Fibroblast of lung (primary cell): ENCODE measurements around the gene DOCK3. TPM values are rescaled to one million over a fixed set of nuclear protein-coding genes. Genes with fewer than 3 reads are reported as not detected.
"Not testable (repeated sequence)": the region's sequence is repeated elsewhere in the genome, so short reads cannot be mapped to it uniquely, and the experiment has no call there.

Experiments used
- DNase-seq, 2 donors: peaks; one replicate each; pipeline versions ENCODE4 v3.0.0 to v3.0.0-alpha.2; 2010; ENCODE audit warnings: low read depth in 2 of 2
- H2AFZ ChIP-seq: 2 replicates; pipeline ENCODE4 v1.5.1; 2012; ENCODE audit warnings: low read length, control low read depth, inconsistent platforms
- H3K27ac ChIP-seq: 2 replicates; pipeline ENCODE4 v1.5.1; 2011; ENCODE audit warnings: low read length, control low read depth; ENCODE audit not compliant: insufficient read depth
- H3K27me3 ChIP-seq: 2 replicates; pipeline ENCODE4 v1.5.1; 2011; ENCODE audit warnings: mild to moderate bottlenecking, low read length; ENCODE audit not compliant: control insufficient read depth, insufficient read depth
- H3K36me3 ChIP-seq: 2 replicates; pipeline ENCODE4 v1.5.1; 2011; ENCODE audit warnings: low read length; ENCODE audit not compliant: control insufficient read depth, insufficient read depth
- H3K4me1 ChIP-seq: 2 replicates; pipeline ENCODE4 v1.5.1; 2011; ENCODE audit warnings: low read length; ENCODE audit not compliant: control insufficient read depth, insufficient read depth; ENCODE audit errors: extremely low read depth
- H3K4me2 ChIP-seq: 2 replicates; pipeline ENCODE4 v1.5.1; 2011; ENCODE audit warnings: low read length, control low read depth; ENCODE audit not compliant: insufficient read depth; ENCODE audit errors: extremely low read depth
- H3K4me3 ChIP-seq, 4 experiments: fragments of 200-600 bp in 1 of 4; sonication (generic) in 1 of 4; replicated peaks in 1 of 4; 2 replicates each; pipeline ENCODE4 v1.5.1; 2011 to 2016; ENCODE audit warnings: low read length in 4 of 4, low read depth in 3 of 4, mild to moderate bottlenecking in 3 of 4, control low read depth in 2 of 4, inconsistent platforms in 1 of 4, mixed read lengths in 1 of 4; ENCODE audit not compliant: insufficient read depth in 1 of 4; ENCODE audit errors: control extremely low read depth in 1 of 4
- H3K79me2 ChIP-seq: 2 replicates; pipeline ENCODE4 v1.5.1; 2012; ENCODE audit warnings: mild to moderate bottlenecking, low read length, inconsistent platforms; ENCODE audit not compliant: control insufficient read depth, insufficient read depth
- H3K9ac ChIP-seq: 2 replicates; pipeline ENCODE4 v1.5.1; 2011; ENCODE audit warnings: mild to moderate bottlenecking, low read length, control low read depth; ENCODE audit not compliant: insufficient read depth
- H3K9me3 ChIP-seq: 2 replicates; pipeline ENCODE4 v1.5.1; 2012; ENCODE audit warnings: low read depth, low read length; ENCODE audit not compliant: control insufficient read depth, insufficient read depth
- H4K20me1 ChIP-seq: 2 replicates; pipeline ENCODE4 v1.5.1; 2011; ENCODE audit warnings: low read length; ENCODE audit not compliant: control insufficient read depth, insufficient read depth; ENCODE audit errors: extremely low read depth
- CTCF ChIP-seq, 2 donors: IDR thresholded peaks in 1 of 2; conservative IDR thresholded peaks in 1 of 2; 1 replicate in 1 of 2; 2 replicates in 1 of 2; pipeline ENCODE4 v1.5.1; 2011 to 2012; ENCODE audit warnings: low read length in 2 of 2, control low read depth in 1 of 2, inconsistent platforms in 1 of 2, low read depth in 1 of 2, mild to moderate bottlenecking in 1 of 2
- EZH2 ChIP-seq: IDR thresholded peaks from 2 replicates; pipeline ENCODE4 v1.5.1; 2012; ENCODE audit warnings: low read length, control low read depth, mild to moderate bottlenecking; ENCODE audit errors: missing control alignments
- polyA plus RNA-seq, 2 donors: library from polyadenylated mRNA; depleted of rRNA in 1 of 2; stranded (reverse) in 1 of 2; unstranded in 1 of 2; fragments of >200 nt; gene quantifications; 2 replicates each; pipeline ENCODE4 v1.2.1, GENCODE V29; 2011 to 2012; ENCODE audit warnings: missing spikeins in 1 of 2
- total RNA-seq: library from RNA; depleted of rRNA; stranded (reverse); fragments of >200 nt; gene quantifications from 2 replicates; pipeline ENCODE4 v1.2.1, GENCODE V29; 2014

The DOCK3 gene
- total and polyA plus RNA-seq, 2 donors (not counting 1 experiment from before 2014, with no cell fraction given) = 0.07 to 0.17 TPM

- no peaks in the 10 kb centered on the region for H3K27me3 ChIP-seq
- no peak overlapping the region for H3K4me2 ChIP-seq
- no peaks in the 10 kb centered on the region for H3K4me1 ChIP-seq
- no peaks in the 10 kb centered on the region for H3K36me3 ChIP-seq
- H3K4me3 ChIP-seq = no peak overlapping the region
- TF ChIP-seq EZH2 = no peak
- no peak for TF ChIP-seq CTCF (conservative IDR thresholded peaks at IDR 0.05 in 1 of 2, IDR thresholded peaks at IDR 0.05 in 1 of 2; ENCODE audit: low read depth in 1 of 2, low read length in 2 of 2)
- no peaks in the 10 kb centered on the region for H4K20me1 ChIP-seq
- H3K27ac ChIP-seq = no peak overlapping the region
- no peak overlapping the region for H3K9ac ChIP-seq
- H2AFZ ChIP-seq = no peak overlapping the region
- no peaks in the 10 kb centered on the region for H3K9me3 ChIP-seq
- no peak for DNase-seq
- no peaks in the 10 kb centered on the region for H3K79me2 ChIP-seq
These were observed 13.2 kb downstream of the DOCK3 start for GRCh38 chr3:50687916-50688315.

GRCh38 chr3:50688602-50689001 is 13.9 kb downstream of the DOCK3 start:
- not testable (repeated sequence) for H3K27ac ChIP-seq, H3K36me3 ChIP-seq, H4K20me1 ChIP-seq, H3K4me1 ChIP-seq, H3K27me3 ChIP-seq, H2AFZ ChIP-seq, DNase-seq, H3K4me3 ChIP-seq, H3K9ac ChIP-seq, H3K9me3 ChIP-seq, H3K79me2 ChIP-seq, H3K4me2 ChIP-seq

- H3K9ac ChIP-seq = no peak overlapping the region
- TF ChIP-seq EZH2 (no peak), CTCF (conservative IDR thresholded peaks at IDR 0.05 in 1 of 2, IDR thresholded peaks at IDR 0.05 in 1 of 2; ENCODE audit: low read depth in 1 of 2, low read length in 2 of 2) (no peak)
- no peak overlapping the region for H3K4me3 ChIP-seq
- H3K27ac ChIP-seq = no peak overlapping the region
- no peaks in the 10 kb centered on the region for H3K79me2 ChIP-seq
- H3K36me3 ChIP-seq = no peaks in the 10 kb centered on the region
- no peaks in the 10 kb centered on the region for H3K27me3 ChIP-seq
- no peak overlapping the region for H3K4me2 ChIP-seq
- no peaks in the 10 kb centered on the region for H4K20me1 ChIP-seq
- H3K4me1 ChIP-seq = no peaks in the 10 kb centered on the region
- no peaks in the 10 kb centered on the region for H3K9me3 ChIP-seq
- DNase-seq = no peak
- no peak overlapping the region for H2AFZ ChIP-seq
These were observed 14.8 kb downstream of the DOCK3 start for GRCh38 chr3:50689558-50689957.

- TF ChIP-seq CTCF (conservative IDR thresholded peaks at IDR 0.05 in 1 of 2, IDR thresholded peaks at IDR 0.05 in 1 of 2; ENCODE audit: low read depth in 1 of 2, low read length in 2 of 2) (no peak), EZH2 (no peak)
- Histone ChIP-seq H2AFZ (no peak overlapping the region), H3K4me1 (no peaks in the 10 kb centered on the region)
These were observed 20.3 kb downstream of the DOCK3 start for GRCh38 chr3:50695031-50695430.

More at GRCh38 chr3:50695031-50695430, 20.3 kb downstream of the DOCK3 start:
- DNase-seq = no peak
- no peaks in the 10 kb centered on the region for H3K79me2 ChIP-seq
- no peak overlapping the region for H3K27ac ChIP-seq
- no peak overlapping the region for H3K4me3 ChIP-seq
- H3K9me3 ChIP-seq = no peaks in the 10 kb centered on the region
- H3K36me3 ChIP-seq = no peaks in the 10 kb centered on the region
- no peaks in the 10 kb centered on the region for H4K20me1 ChIP-seq
- no peak overlapping the region for H3K9ac ChIP-seq
- H3K27me3 ChIP-seq = no peaks in the 10 kb centered on the region
- no peak overlapping the region for H3K4me2 ChIP-seq
